ENCODE results near the gene CCDC195.

CCDC195 gene

GRCh38 chr2:224685121-224685520, 31.0 kb downstream of the CCDC195 start:
- no peak overlapping the region for H3K27ac ChIP-seq (ENCODE audit: low read depth, low read length, poor library complexity, severe bottlenecking)
- no peaks in the 10 kb centered on the region for H3F3A ChIP-seq (ENCODE audit: insufficient read depth, low read length)
- H3K4me3 ChIP-seq (ENCODE audit: low read depth, low read length, poor library complexity, severe bottlenecking): no peak overlapping the region
- no peaks in the 10 kb centered on the region for H3K36me3 ChIP-seq (ENCODE audit: insufficient read depth, low read length)
- no peaks in the 10 kb centered on the region for H3K9me2 ChIP-seq (ENCODE audit: low read depth, low read length)
- no peak overlapping the region for H3K4me2 ChIP-seq (ENCODE audit: low read length)
- no peak overlapping the region for H2AFZ ChIP-seq (ENCODE audit: low read length)
- no peaks in the 10 kb centered on the region for H3K79me2 ChIP-seq (ENCODE audit: insufficient read depth, low read length)
- H3K4me1 ChIP-seq (ENCODE audit: insufficient read depth, low read length, severe bottlenecking): peaks cover 13% of the 10 kb centered on the region
- no peaks in the 10 kb centered on the region for H3K9me3 ChIP-seq (ENCODE audit: low read length)
- TF ChIP-seq CTCF (IDR thresholded peaks at IDR 0.05; ENCODE audit: low read length): no peak
- no peak for TF ChIP-seq EZH2 (IDR thresholded peaks at IDR 0.05; ENCODE audit: borderline replicate concordance, low read length)
- no peaks in the 10 kb centered on the region for H3K27me3 ChIP-seq (ENCODE audit: insufficient read depth, low read length)
- H3K9ac ChIP-seq (ENCODE audit: low read length): no peak overlapping the region
- no peaks in the 10 kb centered on the region for H4K20me1 ChIP-seq (ENCODE audit: insufficient read depth, low read length)

- Histone ChIP-seq H3F3A (ENCODE audit: insufficient read depth, low read length) (no peaks in the 10 kb centered on the region), H3K9me3 (ENCODE audit: low read length) (no peaks in the 10 kb centered on the region), H3K27ac (ENCODE audit: low read depth, low read length, poor library complexity, severe bottlenecking) (no peak overlapping the region), H2AFZ (ENCODE audit: low read length) (no peak overlapping the region), H3K4me2 (ENCODE audit: low read length) (no peak overlapping the region), H4K20me1 (ENCODE audit: insufficient read depth, low read length) (no peaks in the 10 kb centered on the region), H3K4me1 (ENCODE audit: insufficient read depth, low read length, severe bottlenecking) (peaks cover 26% of the 10 kb centered on the region), H3K9ac (ENCODE audit: low read length) (no peak overlapping the region), H3K36me3 (ENCODE audit: insufficient read depth, low read length) (no peaks in the 10 kb centered on the region), H3K9me2 (ENCODE audit: low read depth, low read length) (no peaks in the 10 kb centered on the region), H3K79me2 (ENCODE audit: insufficient read depth, low read length) (no peaks in the 10 kb centered on the region), H3K4me3 (ENCODE audit: low read depth, low read length, poor library complexity, severe bottlenecking) (no peak overlapping the region), H3K27me3 (ENCODE audit: insufficient read depth, low read length) (no peaks in the 10 kb centered on the region)
- TF ChIP-seq EZH2 (IDR thresholded peaks at IDR 0.05; ENCODE audit: borderline replicate concordance, low read length) (no peak), CTCF (IDR thresholded peaks at IDR 0.05; ENCODE audit: low read length) (no peak)
Observed at GRCh38 chr2:224682134-224682533, 34.0 kb downstream of the CCDC195 start.

GRCh38 chr2:224671731-224672130, 44.4 kb downstream of the CCDC195 start:
- Histone ChIP-seq H3K27ac (ENCODE audit: low read depth, low read length, poor library complexity, severe bottlenecking) (no peak overlapping the region), H3K36me3 (ENCODE audit: insufficient read depth, low read length) (no peaks in the 10 kb centered on the region), H3K9ac (ENCODE audit: low read length) (no peak overlapping the region), H4K20me1 (ENCODE audit: insufficient read depth, low read length) (no peaks in the 10 kb centered on the region), H3K4me2 (ENCODE audit: low read length) (no peak overlapping the region), H3K27me3 (ENCODE audit: insufficient read depth, low read length) (no peaks in the 10 kb centered on the region), H3F3A (ENCODE audit: insufficient read depth, low read length) (no peaks in the 10 kb centered on the region), H3K4me1 (ENCODE audit: insufficient read depth, low read length, severe bottlenecking) (peaks cover 29% of the 10 kb centered on the region), H3K9me2 (ENCODE audit: low read depth, low read length) (no peaks in the 10 kb centered on the region), H3K79me2 (ENCODE audit: insufficient read depth, low read length) (no peaks in the 10 kb centered on the region), H3K9me3 (ENCODE audit: low read length) (no peaks in the 10 kb centered on the region), H3K4me3 (ENCODE audit: low read depth, low read length, poor library complexity, severe bottlenecking) (no peak overlapping the region), H2AFZ (ENCODE audit: low read length) (no peak overlapping the region)
- TF ChIP-seq CTCF (IDR thresholded peaks at IDR 0.05; ENCODE audit: low read length): no peak
- TF ChIP-seq EZH2 (IDR thresholded peaks at IDR 0.05; ENCODE audit: borderline replicate concordance, low read length): no peak

Data from OCI-LY1 (cell line).